PC-9 (cell line): ENCODE results near the gene LRCOL1. TPM values are rescaled to one million over a fixed set of nuclear protein-coding genes. Genes with fewer than 3 reads are reported as not detected.

Source experiments
- BruUV-seq: library from RNA; stranded (reverse); fragments of 400-500 nt; replicated peaks from 2 replicates; lab custom pipeline; 2021; lab: Mats Ljungman, UMichigan
- CTCF ChIA-PET: fragments of 300-600 bp; sonication (Branson Sonifier 250); formaldehyde crosslinking; loops from one replicate; lab custom pipeline; 2022; ENCODE audit warnings: antibody characterized with exemption; lab: Charles Lee
- POLR2A ChIA-PET: fragments of 300-600 bp; sonication (Branson Sonifier 250); formaldehyde crosslinking; loops from one replicate; lab custom pipeline; 2022; ENCODE audit warnings: antibody characterized with exemption; ENCODE audit not compliant: unreplicated experiment; lab: Charles Lee
- DNase-seq, 2 experiments: peaks; one replicate each; pipeline versions ENCODE4 v3.0.0 to v3.0.0-alpha.2; 2015 to 2022; ENCODE audit warnings: mixed read lengths in 1 of 2
- H2AFZ ChIP-seq: fragments of 200-600 bp; sonication (generic); 2 replicates; pipeline ENCODE4 v1.8.1; 2017; ENCODE audit warnings: antibody characterized with exemption
- H3F3A ChIP-seq: fragments of 200-600 bp; sonication (generic); 2 replicates; pipeline ENCODE4 v1.8.1; 2017; ENCODE audit warnings: antibody characterized with exemption, mild to moderate bottlenecking, low read depth; ENCODE audit not compliant: insufficient read depth
- H3K27ac ChIP-seq: fragments of 200-600 bp; sonication (generic); 2 replicates; pipeline ENCODE4 v1.6.1; 2016; ENCODE audit warnings: mixed run types
- H3K27me3 ChIP-seq: fragments of 200-600 bp; sonication (generic); 2 replicates; pipeline ENCODE4 v1.6.1; 2016; ENCODE audit warnings: low read depth, mixed run types; ENCODE audit not compliant: insufficient read depth
- H3K36me3 ChIP-seq: fragments of 200-600 bp; sonication (generic); 2 replicates; pipeline ENCODE4 v1.6.1; 2016; ENCODE audit warnings: low read depth, mixed run types
- H3K4me1 ChIP-seq: fragments of 200-600 bp; sonication (generic); replicated peaks from 2 replicates; pipeline ENCODE4 v1.6.1; 2016; ENCODE audit warnings: mixed run types; ENCODE audit not compliant: insufficient read depth
- H3K4me2 ChIP-seq: fragments of 200-600 bp; sonication (generic); 2 replicates; pipeline ENCODE4 v1.6.1; 2017; ENCODE audit warnings: mixed run types
- H3K4me3 ChIP-seq: fragments of 200-600 bp; sonication (generic); 2 replicates; pipeline ENCODE4 v1.6.1; 2016; ENCODE audit warnings: mixed run types
- H3K79me2 ChIP-seq: fragments of 200-600 bp; sonication (generic); 2 replicates; pipeline ENCODE4 v1.6.1; 2017; ENCODE audit warnings: low read depth, mixed run types
- H3K9me2 ChIP-seq: fragments of 200-600 bp; sonication (generic); 2 replicates; pipeline ENCODE4 v1.8.1; 2017; ENCODE audit warnings: mild to moderate bottlenecking; ENCODE audit not compliant: insufficient read depth
- H3K9me3 ChIP-seq: fragments of 200-600 bp; sonication (generic); 2 replicates; pipeline ENCODE4 v1.8.1; 2016; ENCODE audit warnings: low read depth; ENCODE audit not compliant: insufficient read depth
- H4K20me1 ChIP-seq: fragments of 200-600 bp; sonication (generic); 2 replicates; pipeline ENCODE4 v1.8.1; 2017; ENCODE audit not compliant: insufficient read depth
- CTCF ChIP-seq: fragments of 200-600 bp; sonication (generic); conservative IDR thresholded peaks from 2 replicates; pipeline ENCODE4 v1.6.1; 2017; ENCODE audit warnings: mixed run types, antibody characterized with exemption, mild to moderate bottlenecking, moderate library complexity
- EZH2 ChIP-seq: fragments of 200-600 bp; sonication (generic); IDR thresholded peaks from 2 replicates; pipeline ENCODE4 v1.8.0; 2017; ENCODE audit warnings: antibody characterized with exemption, low read depth
- intact Hi-C: fragments of 100-400 bp; cut with micrococcal nuclease; formaldehyde crosslinking; loops from one replicate; pipeline ENCODE4 v1.10.0; 2022; ENCODE audit not compliant: unreplicated experiment
- total RNA-seq: library from RNA; stranded (reverse); gene quantifications from 2 replicates; pipeline ENCODE4 v1.2.3, GENCODE V29; 2021

Gene LRCOL1
- total RNA-seq, 1 experiment from 2014 or later: not detected

GRCh38 chr12:132597333-132598316, 12.8 kb downstream of the LRCOL1 start:
- Histone ChIP-seq H3K4me2 (peak overlapping the region; percentile 72), H3K9me2 (no peaks in the 10 kb centered on the region), H3F3A (peaks cover 23% of the 10 kb centered on the region), H2AFZ (peak overlapping the region; percentile 70; the same call in 1 of the 2 replicates), H3K36me3 (no peaks in the 10 kb centered on the region), H3K27ac (no peak overlapping the region), H3K27me3 (peaks cover 29% of the 10 kb centered on the region), H3K79me2 (no peaks in the 10 kb centered on the region), H3K4me3 (peak overlapping the region; percentile 48; the same call in 1 of the 2 replicates), H4K20me1 (no peaks in the 10 kb centered on the region), H3K4me1 (no peaks in the 10 kb centered on the region; the same call in 1 of the 2 replicates), H3K9me3 (no peaks in the 10 kb centered on the region)
- ChIA-PET CTCF (no interaction called here), POLR2A (no interaction called here)
- peak in 1 of 2 experiments; percentile 32 for DNase-seq
- intact Hi-C loops: no loop called here
- no TSS peak for BruUV-seq
- TF ChIP-seq EZH2: no peak
- no peak for TF ChIP-seq CTCF

GRCh38 chr12:132596016-132596415, 14.4 kb downstream of the LRCOL1 start:
- intact Hi-C loops: no loop called here
- POLR2A ChIA-PET: no interaction called here

GRCh38 chr12:132595183-132595582, 15.2 kb downstream of the LRCOL1 start:
- no peak for TF ChIP-seq CTCF
- Histone ChIP-seq H3K9me3 (no peaks in the 10 kb centered on the region), H4K20me1 (no peaks in the 10 kb centered on the region), H3K36me3 (no peaks in the 10 kb centered on the region), H3K27me3 (peaks cover 21% of the 10 kb centered on the region), H3F3A (peaks cover 23% of the 10 kb centered on the region), H3K4me2 (no peak overlapping the region), H3K9me2 (no peaks in the 10 kb centered on the region), H3K4me3 (no peak overlapping the region), H2AFZ (no peak overlapping the region), H3K27ac (no peak overlapping the region), H3K79me2 (no peaks in the 10 kb centered on the region), H3K4me1 (no peaks in the 10 kb centered on the region; the same call in 1 of the 2 replicates)
- ChIA-PET CTCF (no interaction called here), POLR2A (no interaction called here)
- DNase-seq: no peak
- intact Hi-C loops: no loop called here
- BruUV-seq: no TSS peak

More at GRCh38 chr12:132596016-132596415, 14.4 kb downstream of the LRCOL1 start:
- Histone ChIP-seq H3K9me2 (no peaks in the 10 kb centered on the region), H3K9me3 (no peaks in the 10 kb centered on the region), H3K4me3 (no peak overlapping the region), H2AFZ (no peak overlapping the region), H3K4me2 (no peak overlapping the region), H3K4me1 (no peaks in the 10 kb centered on the region; the same call in 1 of the 2 replicates), H3K79me2 (no peaks in the 10 kb centered on the region), H3K27me3 (peaks cover 22% of the 10 kb centered on the region), H4K20me1 (no peaks in the 10 kb centered on the region), H3F3A (peaks cover 23% of the 10 kb centered on the region), H3K36me3 (no peaks in the 10 kb centered on the region), H3K27ac (no peak overlapping the region)
- no peak for TF ChIP-seq EZH2
- no peak for TF ChIP-seq CTCF
- BruUV-seq: no TSS peak
- CTCF ChIA-PET: no interaction called here
- DNase-seq: peak; percentile 42 to 49
